Measurements from ENCODE around the gene TMEM205. TPM values are rescaled to one million over a fixed set of nuclear protein-coding genes. Genes with fewer than 3 reads are reported as not detected.

The TMEM205 gene
- total and polyA plus RNA-seq, 10 of the 15 experiments (the other 5 are each of a cell fraction or from before 2014, with no cell fraction given): 27.8 to 144 (median 88.3) TPM

DNA sequence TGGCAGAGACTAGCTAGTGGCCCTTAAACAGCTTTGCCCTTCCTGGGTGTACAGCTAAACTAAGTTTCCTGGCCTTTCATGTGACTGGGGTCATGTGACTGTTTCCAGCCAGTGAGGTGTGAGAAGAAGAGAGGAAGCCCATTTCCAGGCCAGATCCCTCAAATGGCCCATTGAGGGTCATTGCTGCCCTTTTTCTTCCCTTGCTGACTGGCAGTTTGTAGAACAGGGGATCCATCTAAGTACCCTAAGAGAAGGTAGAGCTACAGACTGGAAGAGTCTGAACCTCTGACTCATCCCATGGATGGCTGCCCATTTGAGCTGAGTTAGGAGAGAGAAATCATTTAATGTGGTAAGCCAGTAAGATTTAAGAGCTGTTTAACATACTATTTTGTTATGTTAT is 31.2 kb upstream of the TMEM205 start (continued):
- no peak for TF ChIP-seq PRDM15 (CRISPR knock-in tag; IDR thresholded peaks at IDR 0.05)
- TF ChIP-seq STAT1 (conservative IDR thresholded peaks at IDR 0.05): no peak
- TF ChIP-seq MAX (IDR thresholded peaks at IDR 0.05; ENCODE audit: low read depth, low read length): no peak
- TF ChIP-seq ATF3 (IDR thresholded peaks at IDR 0.05; ENCODE audit: borderline replicate concordance, extremely low read depth, low read depth, low read length): peak; percentile 80; the same call in 1 of the 2 replicates
- TF ChIP-seq, protein P1, sequence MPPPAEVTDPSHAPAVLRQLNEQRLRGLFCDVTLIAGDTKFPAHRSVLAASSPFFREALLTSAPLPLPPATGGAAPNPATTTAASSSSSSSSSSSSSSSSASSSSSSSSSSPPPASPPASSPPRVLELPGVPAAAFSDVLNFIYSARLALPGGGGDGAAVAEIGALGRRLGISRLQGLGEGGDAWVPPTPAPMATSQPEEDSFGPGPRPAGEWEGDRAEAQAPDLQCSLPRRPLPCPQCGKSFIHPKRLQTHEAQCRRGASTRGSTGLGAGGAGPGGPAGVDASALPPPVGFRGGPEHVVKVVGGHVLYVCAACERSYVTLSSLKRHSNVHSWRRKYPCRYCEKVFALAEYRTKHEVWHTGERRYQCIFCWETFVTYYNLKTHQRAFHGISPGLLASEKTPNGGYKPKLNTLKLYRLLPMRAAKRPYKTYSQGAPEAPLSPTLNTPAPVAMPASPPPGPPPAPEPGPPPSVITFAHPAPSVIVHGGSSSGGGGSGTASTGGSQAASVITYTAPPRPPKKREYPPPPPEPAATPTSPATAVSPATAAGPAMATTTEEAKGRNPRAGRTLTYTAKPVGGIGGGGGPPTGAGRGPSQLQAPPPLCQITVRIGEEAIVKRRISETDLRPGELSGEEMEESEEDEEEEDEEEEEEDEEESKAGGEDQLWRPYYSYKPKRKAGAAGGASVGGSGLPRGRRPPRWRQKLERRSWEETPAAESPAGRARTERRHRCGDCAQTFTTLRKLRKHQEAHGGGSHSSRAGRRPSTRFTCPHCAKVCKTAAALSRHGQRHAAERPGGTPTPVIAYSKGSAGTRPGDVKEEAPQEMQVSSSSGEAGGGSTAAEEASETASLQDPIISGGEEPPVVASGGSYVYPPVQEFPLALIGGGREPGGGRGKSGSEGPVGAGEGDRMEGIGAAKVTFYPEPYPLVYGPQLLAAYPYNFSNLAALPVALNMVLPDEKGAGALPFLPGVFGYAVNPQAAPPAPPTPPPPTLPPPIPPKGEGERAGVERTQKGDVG (CRISPR knock-in tag; IDR thresholded peaks at IDR 0.05): no peak
- TF ChIP-seq SREBF2 (IDR thresholded peaks at IDR 0.05; ENCODE audit: low read length): no peak
- no peak for TF ChIP-seq SIX5 (IDR thresholded peaks at IDR 0.05; ENCODE audit: low read depth, low read length, severe bottlenecking)
- TF ChIP-seq ZNF207 (IDR thresholded peaks at IDR 0.05; ENCODE audit: borderline replicate concordance): no peak
- no peak for TF ChIP-seq JUNB (IDR thresholded peaks at IDR 0.05)
- no peak for TF ChIP-seq ZNF24 (IDR thresholded peaks at IDR 0.05)
- TF ChIP-seq HCFC1 (IDR thresholded peaks at IDR 0.05; ENCODE audit: low read length): no peak
- TF ChIP-seq, protein P2, sequence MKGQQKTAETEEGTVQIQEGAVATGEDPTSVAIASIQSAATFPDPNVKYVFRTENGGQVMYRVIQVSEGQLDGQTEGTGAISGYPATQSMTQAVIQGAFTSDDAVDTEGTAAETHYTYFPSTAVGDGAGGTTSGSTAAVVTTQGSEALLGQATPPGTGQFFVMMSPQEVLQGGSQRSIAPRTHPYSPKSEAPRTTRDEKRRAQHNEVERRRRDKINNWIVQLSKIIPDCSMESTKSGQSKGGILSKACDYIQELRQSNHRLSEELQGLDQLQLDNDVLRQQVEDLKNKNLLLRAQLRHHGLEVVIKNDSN (IDR thresholded peaks at IDR 0.05; ENCODE audit: borderline replicate concordance, extremely low read length, insufficient read depth, low read depth, low read length): peak; percentile 84
- peak in 1 of 2 experiments; percentile 59; a peak in 2 of 4 replicates for TF ChIP-seq SRF (IDR thresholded peaks at IDR 0.05; ENCODE audit: low read depth in 2 of 2, low read length in 2 of 2)
- TF ChIP-seq JUND (IDR thresholded peaks at IDR 0.05; ENCODE audit: low read depth, low read length): no peak
- no peak for TF ChIP-seq BCL11A (IDR thresholded peaks at IDR 0.05; ENCODE audit: low read depth, low read length)
- no peak for TF ChIP-seq MEF2B (IDR thresholded peaks at IDR 0.05; ENCODE audit: partially characterized antibody, poor library complexity, severe bottlenecking)
- TF ChIP-seq, protein P3, sequence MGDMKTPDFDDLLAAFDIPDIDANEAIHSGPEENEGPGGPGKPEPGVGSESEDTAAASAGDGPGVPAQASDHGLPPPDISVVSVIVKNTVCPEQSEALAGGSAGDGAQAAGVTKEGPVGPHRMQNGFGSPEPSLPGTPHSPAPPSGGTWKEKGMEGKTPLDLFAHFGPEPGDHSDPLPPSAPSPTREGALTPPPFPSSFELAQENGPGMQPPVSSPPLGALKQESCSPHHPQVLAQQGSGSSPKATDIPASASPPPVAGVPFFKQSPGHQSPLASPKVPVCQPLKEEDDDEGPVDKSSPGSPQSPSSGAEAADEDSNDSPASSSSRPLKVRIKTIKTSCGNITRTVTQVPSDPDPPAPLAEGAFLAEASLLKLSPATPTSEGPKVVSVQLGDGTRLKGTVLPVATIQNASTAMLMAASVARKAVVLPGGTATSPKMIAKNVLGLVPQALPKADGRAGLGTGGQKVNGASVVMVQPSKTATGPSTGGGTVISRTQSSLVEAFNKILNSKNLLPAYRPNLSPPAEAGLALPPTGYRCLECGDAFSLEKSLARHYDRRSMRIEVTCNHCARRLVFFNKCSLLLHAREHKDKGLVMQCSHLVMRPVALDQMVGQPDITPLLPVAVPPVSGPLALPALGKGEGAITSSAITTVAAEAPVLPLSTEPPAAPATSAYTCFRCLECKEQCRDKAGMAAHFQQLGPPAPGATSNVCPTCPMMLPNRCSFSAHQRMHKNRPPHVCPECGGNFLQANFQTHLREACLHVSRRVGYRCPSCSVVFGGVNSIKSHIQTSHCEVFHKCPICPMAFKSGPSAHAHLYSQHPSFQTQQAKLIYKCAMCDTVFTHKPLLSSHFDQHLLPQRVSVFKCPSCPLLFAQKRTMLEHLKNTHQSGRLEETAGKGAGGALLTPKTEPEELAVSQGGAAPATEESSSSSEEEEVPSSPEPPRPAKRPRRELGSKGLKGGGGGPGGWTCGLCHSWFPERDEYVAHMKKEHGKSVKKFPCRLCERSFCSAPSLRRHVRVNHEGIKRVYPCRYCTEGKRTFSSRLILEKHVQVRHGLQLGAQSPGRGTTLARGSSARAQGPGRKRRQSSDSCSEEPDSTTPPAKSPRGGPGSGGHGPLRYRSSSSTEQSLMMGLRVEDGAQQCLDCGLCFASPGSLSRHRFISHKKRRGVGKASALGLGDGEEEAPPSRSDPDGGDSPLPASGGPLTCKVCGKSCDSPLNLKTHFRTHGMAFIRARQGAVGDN (IDR thresholded peaks at IDR 0.05): peak; percentile 70; the same call in 1 of the 2 replicates
- TF ChIP-seq KDM1A (IDR thresholded peaks at IDR 0.05; ENCODE audit: borderline replicate concordance): no peak
